HG03103 (cell line): ENCODE results near the gene YTHDF1.

ENCODE experiments used
- ATAC-seq: cut with Tn5 transposase; IDR thresholded peaks from one replicate; pipeline ENCODE4 v1.9.1; 2021; ENCODE audit warnings: low read depth; ENCODE audit not compliant: unreplicated experiment

YTHDF1 gene

DNA sequence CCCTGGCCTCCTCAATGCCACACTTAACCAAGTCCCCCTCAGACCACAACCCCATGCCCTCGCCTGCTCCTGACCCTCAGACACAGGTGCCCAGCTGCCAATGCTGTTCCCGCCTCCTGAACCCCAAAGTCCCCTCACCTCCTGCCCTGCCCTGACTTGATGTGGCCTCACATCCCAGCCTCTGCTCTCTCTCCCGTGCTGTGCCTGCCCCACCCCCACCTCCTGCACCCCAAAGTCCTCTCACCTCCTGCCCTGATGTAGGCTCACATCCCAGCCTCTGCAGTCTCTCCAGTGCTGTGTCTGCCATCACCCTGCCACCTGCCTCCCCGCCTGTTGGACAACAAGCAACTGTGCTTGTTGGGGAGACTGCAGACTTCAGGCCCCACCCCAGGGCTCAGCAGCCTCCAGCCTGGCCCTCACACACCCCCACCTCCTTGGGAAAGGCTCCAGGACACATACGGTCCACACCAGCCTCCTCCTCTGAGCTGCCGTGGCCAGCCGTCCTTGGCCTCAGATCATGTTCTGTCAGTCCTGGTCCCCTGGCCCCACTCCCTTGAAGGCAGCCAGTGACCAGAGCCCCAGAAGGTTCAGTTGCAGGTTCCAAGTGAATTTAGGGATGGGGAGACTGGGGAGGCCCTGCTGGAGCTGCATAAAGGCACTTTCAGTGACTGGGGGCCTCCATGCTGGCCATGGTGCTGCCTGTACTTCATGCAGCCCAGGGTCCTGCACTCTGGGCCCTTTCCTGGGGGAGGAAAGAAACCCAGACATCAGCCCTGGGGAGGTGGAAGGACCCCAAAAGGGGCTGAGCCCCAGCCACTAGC lies 28.4 kb downstream of the YTHDF1 start:
- ATAC-seq: no peak

DNA sequence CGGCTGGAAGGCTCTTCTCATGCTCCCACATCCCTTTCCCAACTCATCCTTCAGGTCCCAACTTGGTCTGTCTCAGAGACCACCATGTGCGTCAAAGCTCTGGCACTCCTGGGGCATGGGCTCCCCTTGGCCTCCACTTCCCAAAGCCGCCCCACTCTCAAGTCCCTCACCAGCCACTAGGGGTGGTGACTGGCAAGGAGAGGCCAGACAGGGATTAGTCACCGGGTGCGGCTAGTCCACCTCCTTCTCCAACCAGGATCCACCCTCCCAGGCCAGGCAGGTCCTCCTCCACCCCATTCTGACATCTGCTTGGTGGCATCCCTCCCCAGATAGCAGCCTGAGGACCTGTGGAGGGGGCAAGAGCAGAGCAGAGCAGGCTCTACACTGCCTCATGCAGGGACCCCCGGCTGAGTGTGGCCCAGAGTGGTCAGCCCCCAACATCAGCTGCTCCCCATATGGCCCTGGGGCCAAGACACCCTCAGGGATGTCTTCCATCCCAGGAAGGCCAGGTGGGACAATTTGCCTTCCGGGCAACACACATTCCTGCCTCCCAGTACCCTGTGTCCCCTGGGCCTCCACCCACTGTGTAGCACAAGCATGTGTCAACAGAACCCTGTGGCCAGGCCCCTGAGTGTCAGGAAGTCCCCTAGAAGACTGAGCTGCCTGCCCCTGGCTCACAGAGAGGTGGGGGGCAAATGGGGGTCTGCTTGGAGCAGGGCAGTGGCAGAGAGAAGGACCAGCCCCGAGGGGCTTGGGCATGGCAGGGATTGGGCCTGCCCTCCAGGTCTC lies 29.2 kb downstream of the YTHDF1 start:
- no peak for ATAC-seq

DNA sequence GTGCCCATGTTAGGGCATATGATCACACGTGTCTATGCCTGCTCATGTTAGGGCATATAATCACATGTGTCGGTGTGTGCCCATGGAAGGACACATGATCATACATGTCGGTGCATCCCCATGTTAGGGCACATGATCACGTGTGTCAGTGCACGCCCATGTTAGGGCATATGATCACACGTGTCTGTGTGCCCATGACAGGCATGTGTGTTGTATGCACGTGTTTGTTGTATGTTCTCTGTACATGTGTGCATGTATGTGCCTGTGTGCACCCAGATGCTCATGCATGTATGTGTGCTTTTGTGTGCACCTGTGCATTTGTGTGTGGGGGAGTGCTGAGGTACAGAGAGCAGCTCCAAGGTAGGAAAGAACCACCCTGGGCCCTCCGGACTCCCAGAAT lies 29.8 kb downstream of the YTHDF1 start:
- ATAC-seq: no peak

DNA sequence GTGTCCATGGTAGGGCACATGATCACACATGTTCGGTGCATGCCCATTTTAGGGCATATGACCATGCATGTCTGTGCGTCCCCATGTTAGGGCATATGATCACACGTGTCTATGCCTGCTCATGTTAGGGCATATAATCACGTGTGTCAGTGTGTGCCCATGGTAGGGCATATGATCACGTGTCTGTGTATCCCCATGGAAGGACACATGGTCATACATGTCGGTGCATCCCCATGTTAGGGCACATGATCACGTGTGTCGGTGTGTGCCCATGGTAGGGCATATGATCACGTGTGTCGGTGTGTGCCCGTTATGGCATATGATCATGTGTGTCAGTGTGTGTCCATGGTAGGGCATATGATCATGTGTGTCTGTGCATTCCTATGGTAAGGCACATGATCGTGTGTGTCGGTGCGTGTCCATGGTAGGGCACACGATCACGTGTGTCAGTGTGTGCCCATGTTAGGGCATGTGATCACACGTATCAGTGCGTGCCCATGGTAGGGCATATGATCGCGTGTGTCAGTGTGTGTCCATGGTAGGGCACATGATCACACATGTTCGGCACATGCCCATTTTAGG lies 30.6 kb downstream of the YTHDF1 start:
- no peak for ATAC-seq

DNA sequence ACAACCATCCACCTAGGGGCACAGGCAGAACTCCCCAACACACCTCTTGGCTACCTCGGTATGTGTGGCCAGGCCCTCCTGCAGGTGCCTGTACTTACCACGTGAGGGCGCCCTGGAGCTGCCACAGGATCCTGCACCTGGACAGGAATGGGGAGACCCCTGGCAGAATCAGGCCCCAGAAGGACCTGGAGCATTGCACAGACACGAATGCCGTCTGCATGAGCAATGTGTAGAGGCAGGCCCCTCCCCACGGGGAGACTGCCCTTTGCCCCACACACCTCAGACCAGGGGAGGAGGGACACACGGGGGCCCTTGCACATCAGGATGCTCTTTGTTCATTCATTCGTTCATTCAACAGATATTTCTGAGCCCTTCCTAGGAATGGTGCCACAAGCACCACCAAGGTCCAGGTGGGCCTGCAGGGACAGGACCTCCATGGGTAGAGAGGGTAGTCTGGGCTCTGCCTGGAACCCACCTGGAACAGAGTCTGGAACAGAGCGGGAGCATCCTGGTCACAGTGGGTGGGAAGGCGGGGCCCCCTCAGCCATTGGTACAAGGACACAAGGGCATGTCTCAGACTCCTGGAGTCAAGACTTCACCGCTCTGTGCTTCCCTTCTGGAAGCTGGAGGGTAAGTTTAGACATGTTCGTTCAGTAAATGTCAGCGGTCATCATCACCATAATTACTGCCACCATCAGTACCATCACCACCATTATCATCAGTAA lies 32.3 kb downstream of the YTHDF1 start:
- no peak for ATAC-seq

DNA sequence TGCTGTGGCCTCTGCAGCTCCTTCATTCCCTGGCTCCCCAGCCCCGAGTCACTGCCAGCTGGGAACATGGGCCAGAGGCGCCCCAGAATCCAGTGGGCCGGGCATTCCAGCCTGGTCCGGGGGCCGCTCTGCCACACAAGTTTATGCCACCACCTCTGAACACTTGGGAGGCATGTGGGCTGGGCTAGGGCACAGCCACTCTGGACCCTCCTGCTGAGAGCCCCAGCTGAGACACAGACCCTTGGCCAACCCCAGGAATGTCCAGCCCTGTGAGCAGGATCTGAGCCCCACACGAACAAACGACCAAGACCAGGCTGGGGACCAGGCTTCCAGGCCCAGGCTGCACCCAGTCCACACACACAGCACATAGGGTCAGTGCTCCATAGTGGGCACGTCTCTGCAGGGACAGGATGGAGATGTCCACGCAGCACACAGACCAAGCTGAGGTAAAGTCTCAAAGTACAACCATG lies 33.0 kb downstream of the YTHDF1 start:
- ATAC-seq: no peak

DNA sequence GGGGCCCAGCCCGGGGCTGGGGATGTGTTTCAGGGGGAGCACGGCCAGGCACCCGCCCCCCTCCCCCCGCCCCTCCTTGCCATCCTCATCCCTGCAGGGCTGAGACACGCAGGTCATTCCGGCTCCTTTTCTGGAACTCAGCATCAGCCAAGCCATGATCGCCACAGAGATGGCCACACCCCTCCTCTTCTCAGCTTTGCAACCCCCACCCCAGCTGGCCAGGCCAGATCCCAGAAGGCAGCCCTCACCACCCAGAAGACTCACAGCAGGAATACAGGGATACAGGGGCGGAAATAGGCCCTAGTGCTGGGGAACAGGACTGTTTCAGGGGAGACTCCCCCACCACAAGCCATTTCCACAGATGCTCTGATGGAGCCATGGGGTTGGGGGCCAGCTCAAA lies 33.5 kb downstream of the YTHDF1 start:
- ATAC-seq: no peak

DNA sequence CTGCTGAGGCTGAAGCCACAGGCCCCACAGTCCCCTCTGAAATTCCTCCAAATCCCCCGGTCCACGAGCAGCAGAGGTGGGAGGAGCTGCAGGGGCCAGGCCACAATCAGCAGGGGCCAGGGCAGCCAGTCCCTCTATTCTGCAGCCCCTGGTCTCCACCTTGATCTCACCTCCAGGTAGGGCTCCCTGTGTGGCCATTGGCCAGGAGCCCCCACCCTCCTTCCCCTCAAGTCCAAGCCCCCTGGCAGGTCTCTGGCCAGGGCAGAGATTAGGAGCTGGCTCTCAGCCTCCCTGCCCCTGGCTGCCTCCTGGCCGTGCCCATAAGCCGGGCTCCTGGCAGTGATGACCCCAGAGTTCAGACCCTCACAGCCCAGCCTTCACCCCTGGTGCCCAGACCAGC lies 34.7 kb downstream of the YTHDF1 start:
- ATAC-seq: no peak

DNA sequence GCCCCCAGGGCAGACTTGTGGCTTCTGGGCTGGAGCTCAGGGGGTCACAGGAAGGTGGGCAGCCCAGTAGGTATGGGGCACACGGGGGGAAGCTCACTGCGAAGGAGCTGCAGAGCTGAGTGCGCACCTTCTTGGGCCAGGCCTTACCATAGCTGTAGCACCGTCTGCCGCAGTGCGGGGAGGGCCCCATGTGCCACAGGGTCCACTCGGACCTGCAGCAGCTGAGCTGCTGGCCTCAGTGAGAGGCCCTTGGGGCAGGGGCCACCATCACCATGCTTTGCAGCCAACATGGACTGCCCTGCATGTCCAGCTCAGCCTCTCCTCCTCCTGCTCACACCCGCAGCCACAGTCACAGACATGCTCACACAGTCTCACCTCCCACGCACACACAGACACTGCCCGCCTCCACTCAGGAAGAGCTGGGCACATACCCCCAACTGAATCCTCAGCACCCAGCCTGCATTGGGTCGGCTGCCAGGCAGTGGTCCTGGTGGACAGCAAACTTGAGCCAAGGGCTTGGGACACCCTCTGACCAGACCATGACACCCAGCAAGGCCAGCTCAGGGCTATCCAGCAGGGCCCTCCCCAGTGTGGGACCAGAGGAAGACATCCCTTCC lies 35.3 kb downstream of the YTHDF1 start:
- no peak for ATAC-seq

DNA sequence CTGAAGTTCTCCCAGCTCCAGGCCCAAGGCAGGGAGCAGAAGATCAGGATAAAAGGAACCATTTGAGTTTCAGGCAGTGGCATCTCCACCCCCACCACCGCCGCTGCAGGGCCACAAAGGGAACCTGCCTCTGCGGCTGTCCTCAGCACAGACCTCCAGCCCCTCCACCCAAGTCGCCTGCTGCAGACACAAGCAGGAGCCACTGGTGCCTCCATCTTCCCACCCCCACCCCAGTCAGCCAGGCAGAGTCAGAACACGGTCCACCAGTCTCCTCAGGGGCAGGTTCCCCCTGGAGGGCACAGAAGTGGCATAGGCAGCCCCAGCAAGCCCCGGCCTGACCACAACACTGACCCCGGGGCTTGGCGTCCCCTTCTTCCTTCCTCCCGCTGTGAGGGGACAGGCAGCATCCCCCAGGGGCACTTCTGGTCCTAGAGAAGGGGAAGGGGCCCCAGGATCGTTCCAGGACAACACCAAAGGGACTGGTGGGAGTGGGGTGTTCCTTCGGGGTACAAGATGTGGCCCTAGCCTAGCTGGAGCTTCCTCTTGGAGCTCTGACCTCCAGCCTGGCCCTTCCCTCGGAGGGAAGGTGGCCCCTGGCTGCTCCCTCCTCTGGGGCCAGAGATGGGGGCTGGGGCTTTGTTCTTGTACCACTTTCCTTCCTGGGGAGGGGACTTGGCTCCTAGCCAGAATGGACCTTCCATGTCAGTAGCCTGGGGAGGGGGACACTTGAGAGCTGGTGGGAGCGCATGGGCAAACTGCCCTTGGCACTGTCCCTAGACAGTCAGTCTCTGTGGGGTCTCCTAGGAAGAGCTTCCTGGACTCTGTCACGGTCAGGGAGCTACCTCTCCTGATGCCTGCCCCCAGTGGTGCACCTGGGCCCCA lies 36.0 kb downstream of the YTHDF1 start:
- ATAC-seq: no peak

DNA sequence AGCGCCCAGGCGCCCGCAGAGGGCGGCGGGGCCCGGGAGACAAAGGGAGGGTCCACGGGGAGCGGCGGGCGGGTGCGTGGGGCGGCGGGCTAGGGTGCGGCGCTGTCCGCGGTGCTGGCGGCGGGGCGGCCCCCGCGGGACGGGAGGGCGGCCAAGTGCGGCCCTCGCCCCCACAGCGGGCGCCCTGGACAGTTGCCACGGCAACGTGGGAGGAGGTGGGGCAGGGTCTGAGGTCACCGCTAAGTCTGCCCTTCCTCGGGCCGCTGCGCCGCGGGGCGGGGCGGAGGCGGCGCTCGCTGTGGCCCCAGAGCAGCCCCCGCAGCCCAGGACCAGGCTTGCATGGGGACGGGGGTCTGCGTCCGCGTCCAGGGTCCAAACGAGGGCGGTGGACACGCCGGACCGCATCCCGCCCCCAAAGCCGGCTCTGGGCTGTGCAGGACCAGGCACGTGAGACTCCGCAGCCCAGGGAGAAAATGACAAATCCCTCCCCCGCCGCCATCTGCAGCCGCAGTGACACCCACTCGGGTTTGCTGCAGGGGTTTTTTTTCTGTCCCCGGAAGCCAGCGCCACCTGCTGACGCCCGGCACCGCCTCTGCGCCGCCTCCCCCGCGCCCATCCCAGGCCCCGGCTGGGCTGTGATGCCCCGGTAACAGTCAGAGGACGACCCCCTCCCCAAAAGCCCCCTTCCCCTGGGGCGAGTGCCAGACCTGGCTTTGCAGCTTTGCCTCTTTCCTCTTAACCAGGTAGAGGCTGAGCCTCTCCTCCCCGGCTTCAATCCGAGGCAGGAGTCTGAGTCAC lies 36.8 kb downstream of the YTHDF1 start:
- ATAC-seq: no peak

DNA sequence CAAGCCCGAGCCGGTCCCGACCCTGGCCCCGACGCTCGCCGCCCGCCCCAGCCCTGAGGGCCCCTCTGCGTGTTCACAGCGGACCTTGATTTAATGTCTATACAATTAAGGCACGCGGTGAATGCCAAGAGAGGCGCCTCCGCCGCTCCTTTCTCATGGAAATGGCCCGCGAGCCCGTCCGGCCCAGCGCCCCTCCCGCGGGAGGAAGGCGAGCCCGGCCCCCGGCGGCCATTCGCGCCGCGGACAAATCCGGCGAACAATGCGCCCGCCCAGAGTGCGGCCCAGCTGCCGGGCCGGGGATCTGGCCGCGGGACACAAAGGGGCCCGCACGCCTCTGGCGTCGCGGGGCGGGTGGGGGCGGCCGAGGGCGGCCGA lies 37.5 kb downstream of the YTHDF1 start:
- ATAC-seq: no peak

DNA sequence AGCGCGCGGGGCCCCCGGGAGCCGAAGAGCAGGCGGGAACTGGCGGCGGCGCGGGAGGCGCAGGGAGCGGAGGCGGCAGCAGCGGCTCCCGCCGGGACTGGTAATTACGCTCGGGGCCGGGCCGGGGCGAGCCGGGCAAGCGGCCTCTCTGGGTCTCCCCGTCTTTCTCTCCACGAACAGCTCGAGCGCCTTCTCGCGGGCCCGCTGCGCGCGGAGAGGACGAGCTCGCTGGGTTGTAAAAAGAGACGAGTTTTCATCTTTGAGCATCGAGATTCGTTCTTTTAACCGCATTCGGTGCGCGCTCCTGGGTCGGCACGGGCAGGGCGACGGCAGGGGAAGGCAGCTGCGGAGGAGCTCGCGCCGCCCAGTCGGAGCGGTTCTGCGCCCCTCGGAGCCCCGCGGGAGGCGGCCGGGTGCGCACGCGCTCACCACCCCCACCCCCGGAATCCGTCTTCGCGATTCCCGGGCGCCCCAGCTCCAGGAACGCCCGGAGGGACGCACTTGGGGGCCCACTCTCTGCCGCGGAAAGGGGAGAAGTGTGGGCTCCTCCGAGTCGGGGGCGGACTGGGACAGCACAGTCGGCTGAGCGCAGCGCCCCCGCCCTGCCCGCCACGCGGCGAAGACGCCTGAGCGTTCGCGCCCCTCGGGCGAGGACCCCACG lies 38.0 kb downstream of the YTHDF1 start:
- ATAC-seq: no peak

DNA sequence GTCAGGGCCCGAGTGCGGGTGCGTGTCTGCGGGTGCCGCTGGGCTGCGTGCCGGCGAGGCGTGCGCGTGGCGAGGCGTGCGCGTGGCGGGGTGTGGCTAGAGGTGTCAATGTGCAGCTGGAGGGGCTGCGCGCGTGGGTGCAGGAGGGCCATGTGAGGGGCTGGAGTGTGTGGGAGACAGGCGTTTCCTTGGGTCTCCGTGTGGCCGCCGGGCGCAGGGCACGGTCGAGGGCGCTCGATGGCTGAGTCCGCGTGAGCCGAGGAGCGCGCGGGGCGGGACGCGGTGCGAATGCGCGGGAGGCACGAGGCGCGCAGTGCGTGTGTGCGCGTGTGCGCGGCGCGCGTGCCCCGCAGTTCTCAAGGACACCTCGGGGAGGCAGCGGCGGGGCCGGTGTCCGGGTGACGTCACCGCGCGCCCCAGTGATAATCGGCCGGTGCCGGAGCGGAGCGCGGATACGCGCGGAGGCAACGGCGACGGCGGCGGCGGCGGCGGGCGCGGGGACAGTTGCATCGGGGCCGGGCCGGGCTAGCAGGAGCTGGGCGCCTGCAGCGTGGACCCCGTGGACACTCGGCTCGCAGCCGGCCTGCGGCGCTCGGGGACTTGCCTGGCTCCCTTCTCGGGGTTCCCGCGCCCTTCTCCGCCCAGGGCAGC lies 38.7 kb downstream of the YTHDF1 start:
- ATAC-seq: no peak

DNA sequence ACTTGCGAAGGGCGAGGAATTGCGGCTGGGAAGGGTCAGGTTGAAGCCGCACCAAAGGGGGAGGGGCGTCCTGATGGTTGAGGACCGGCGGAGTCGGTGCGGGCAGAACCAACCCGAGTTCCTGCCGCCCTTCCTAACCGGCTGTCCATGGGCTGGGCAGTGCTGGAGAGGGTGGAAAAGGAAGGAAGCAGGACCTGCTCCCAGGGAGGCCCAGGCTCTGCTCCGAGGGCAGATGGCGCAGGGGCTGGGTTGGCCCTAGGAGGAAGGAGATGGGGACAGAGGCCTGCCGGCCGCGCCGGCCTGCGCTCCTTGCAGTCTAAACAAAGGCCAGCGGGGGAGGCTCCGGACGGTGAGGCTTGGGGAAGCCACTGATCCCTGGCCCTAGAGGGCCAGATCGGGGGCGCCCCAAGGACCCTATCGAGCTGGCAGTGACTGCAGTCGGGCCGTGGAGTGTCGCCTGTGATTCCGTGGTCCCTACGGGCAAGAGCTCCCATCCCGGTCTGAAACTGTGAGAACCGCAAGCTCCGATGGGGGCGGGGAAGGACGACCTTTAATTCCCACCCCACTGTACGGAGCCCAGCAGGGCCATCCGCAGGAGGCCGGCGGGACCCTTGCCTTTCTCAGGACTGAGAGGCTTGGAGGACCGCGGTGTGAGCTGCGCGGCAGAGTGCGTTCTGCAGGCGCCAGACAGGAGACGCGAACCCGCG lies 39.4 kb downstream of the YTHDF1 start:
- no peak for ATAC-seq

DNA sequence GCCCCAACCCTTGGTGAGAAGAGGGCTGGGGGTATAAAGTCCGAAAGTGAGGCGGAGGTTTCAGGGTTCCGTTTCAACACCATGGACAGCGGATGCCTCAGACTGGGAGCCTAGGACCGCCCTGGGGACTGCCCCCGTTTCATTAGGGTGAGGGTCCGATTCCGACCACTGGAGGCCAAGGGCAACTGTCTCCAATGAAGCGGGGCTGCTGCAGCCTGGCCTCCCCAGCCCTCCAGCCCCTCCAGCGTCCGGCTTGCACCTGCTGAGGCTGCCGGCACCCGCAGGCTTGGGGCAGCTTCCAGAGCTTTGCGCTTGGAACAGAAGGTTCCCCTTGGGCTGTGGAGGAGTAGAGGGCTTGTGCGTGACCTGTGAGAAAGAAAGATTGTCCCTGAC lies 39.9 kb downstream of the YTHDF1 start:
- ATAC-seq: no peak
